Measurements from ENCODE around the gene SGTB.

Gene SGTB

DNA sequence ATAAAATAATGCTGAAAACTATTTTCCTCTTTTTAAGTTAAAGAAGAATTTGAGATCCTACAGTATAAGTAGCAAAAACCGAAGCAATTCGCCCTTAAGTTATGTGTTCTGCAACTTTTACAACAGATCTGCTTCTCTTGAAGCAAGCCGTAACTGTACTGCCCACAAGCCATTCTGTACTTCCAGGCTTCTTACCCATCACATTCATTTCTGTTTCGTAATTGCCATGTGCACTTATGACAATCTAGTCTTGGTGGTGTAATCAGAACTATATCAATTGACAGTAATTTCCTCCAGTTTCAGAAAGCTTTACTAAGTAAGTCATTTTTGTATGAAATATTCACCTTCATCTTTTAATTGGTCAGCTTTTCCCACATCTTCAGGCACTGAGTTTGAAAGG is 13.8 kb downstream of the SGTB start:
- TF ChIP-seq FOXM1 (IDR thresholded peaks at IDR 0.05; ENCODE audit: borderline replicate concordance, low read depth) (no peak), YY1 (IDR thresholded peaks at IDR 0.05; ENCODE audit: low read depth) (no peak), NFIC (IDR thresholded peaks at IDR 0.05) (no peak), REST (IDR thresholded peaks at IDR 0.05; ENCODE audit: low read depth) (no peak), EP300 (IDR thresholded peaks at IDR 0.05; ENCODE audit: borderline replicate concordance) (no peak), EGR1 (IDR thresholded peaks at IDR 0.05) (no peak), CEBPB (IDR thresholded peaks at IDR 0.05) (no peak), ZBTB7A (IDR thresholded peaks at IDR 0.05; ENCODE audit: low read depth) (no peak), TCF12 (IDR thresholded peaks at IDR 0.05; ENCODE audit: low read depth) (no peak), TEAD4 (IDR thresholded peaks at IDR 0.05) (no peak), TAF1 (IDR thresholded peaks at IDR 0.05; ENCODE audit: low read depth) (no peak), CREB1 (IDR thresholded peaks at IDR 0.05; ENCODE audit: low read depth) (no peak), MAX (IDR thresholded peaks at IDR 0.05) (no peak), RAD21 (IDR thresholded peaks at IDR 0.05; ENCODE audit: low read depth) (no peak)
- TF ChIP-seq, protein P1, sequence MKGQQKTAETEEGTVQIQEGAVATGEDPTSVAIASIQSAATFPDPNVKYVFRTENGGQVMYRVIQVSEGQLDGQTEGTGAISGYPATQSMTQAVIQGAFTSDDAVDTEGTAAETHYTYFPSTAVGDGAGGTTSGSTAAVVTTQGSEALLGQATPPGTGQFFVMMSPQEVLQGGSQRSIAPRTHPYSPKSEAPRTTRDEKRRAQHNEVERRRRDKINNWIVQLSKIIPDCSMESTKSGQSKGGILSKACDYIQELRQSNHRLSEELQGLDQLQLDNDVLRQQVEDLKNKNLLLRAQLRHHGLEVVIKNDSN (IDR thresholded peaks at IDR 0.05): no peak

GRCh38 chr5:65707663-65708062 is 14.2 kb downstream of the SGTB start:
- no peak for TF ChIP-seq EP300 (IDR thresholded peaks at IDR 0.05; ENCODE audit: borderline replicate concordance)
- no peak for TF ChIP-seq TEAD4 (IDR thresholded peaks at IDR 0.05)
- no peak for TF ChIP-seq CREB1 (IDR thresholded peaks at IDR 0.05; ENCODE audit: low read depth)
- no peak for TF ChIP-seq TAF1 (IDR thresholded peaks at IDR 0.05; ENCODE audit: low read depth)
- no peak for TF ChIP-seq ZBTB7A (IDR thresholded peaks at IDR 0.05; ENCODE audit: low read depth)
- no peak for TF ChIP-seq NFIC (IDR thresholded peaks at IDR 0.05)
- TF ChIP-seq FOXM1 (IDR thresholded peaks at IDR 0.05; ENCODE audit: borderline replicate concordance, low read depth): no peak
- TF ChIP-seq REST (IDR thresholded peaks at IDR 0.05; ENCODE audit: low read depth): no peak
- TF ChIP-seq EGR1 (IDR thresholded peaks at IDR 0.05): no peak

GRCh38 chr5:65704621-65705239 is 17.2 kb downstream of the SGTB start:
- TF ChIP-seq TEAD4 (IDR thresholded peaks at IDR 0.05): no peak
- TF ChIP-seq MAX (IDR thresholded peaks at IDR 0.05): no peak
- TF ChIP-seq CREB1 (IDR thresholded peaks at IDR 0.05; ENCODE audit: low read depth): no peak
- no peak for TF ChIP-seq REST (IDR thresholded peaks at IDR 0.05; ENCODE audit: low read depth)
- no peak for TF ChIP-seq ZBTB7A (IDR thresholded peaks at IDR 0.05; ENCODE audit: low read depth)
- TF ChIP-seq, protein P1 (IDR thresholded peaks at IDR 0.05): no peak
- no peak for TF ChIP-seq TAF1 (IDR thresholded peaks at IDR 0.05; ENCODE audit: low read depth)
- no peak for TF ChIP-seq EGR1 (IDR thresholded peaks at IDR 0.05)
- TF ChIP-seq FOXM1 (IDR thresholded peaks at IDR 0.05; ENCODE audit: borderline replicate concordance, low read depth): no peak

DNA sequence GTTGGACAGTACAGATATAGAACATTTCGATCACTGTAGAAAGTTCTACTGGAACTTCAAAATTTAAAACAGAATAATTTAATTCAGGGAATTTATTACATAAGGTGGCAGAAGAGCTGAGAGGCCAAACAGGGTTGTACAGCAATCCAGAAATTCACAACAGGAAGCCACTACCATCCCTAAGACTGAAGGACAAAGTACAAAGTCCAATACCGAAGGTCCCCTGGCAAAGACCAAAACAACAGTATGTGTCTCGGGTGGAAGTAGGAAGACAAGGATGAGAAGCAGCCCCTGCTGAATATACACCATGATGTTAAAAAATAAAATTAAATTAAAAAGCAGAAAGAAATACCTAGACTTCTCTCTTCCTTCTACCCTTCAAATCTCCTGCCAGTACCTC is 19.9 kb downstream of the SGTB start:
- TF ChIP-seq REST (IDR thresholded peaks at IDR 0.05; ENCODE audit: low read depth): no peak
- TF ChIP-seq RAD21 (IDR thresholded peaks at IDR 0.05; ENCODE audit: low read depth): no peak
- TF ChIP-seq FOXM1 (IDR thresholded peaks at IDR 0.05; ENCODE audit: borderline replicate concordance, low read depth): no peak
- no peak for TF ChIP-seq YY1 (IDR thresholded peaks at IDR 0.05; ENCODE audit: low read depth)
- no peak for TF ChIP-seq EGR1 (IDR thresholded peaks at IDR 0.05)
- TF ChIP-seq ZBTB7A (IDR thresholded peaks at IDR 0.05; ENCODE audit: low read depth): no peak
- TF ChIP-seq TAF1 (IDR thresholded peaks at IDR 0.05; ENCODE audit: low read depth): no peak
- TF ChIP-seq NFIC (IDR thresholded peaks at IDR 0.05): no peak
- no peak for TF ChIP-seq TEAD4 (IDR thresholded peaks at IDR 0.05)
- TF ChIP-seq EP300 (IDR thresholded peaks at IDR 0.05; ENCODE audit: borderline replicate concordance): no peak
- no peak for TF ChIP-seq MAX (IDR thresholded peaks at IDR 0.05)

Measured in Ishikawa (cell line).